Activated naive CD4-positive, alpha-beta T cell treated with Interleukin-2 at 50 U/mL for 16 hours (primary cell): ENCODE results near the gene TMPRSS6.

Experiments
- DNase-seq: peaks from one replicate; pipeline ENCODE4 v3.0.0-alpha.2; 2020

Gene TMPRSS6

GRCh38 chr22:37109242-37109917 is at the start of gene TMPRSS6:
Gene TMPRSS6, minus strand, starts transcription at chr22:37109713. Its CDS starts 6,296 bp downstream, at chr22:37103417.
- no peak for DNase-seq

- DNase-seq: no peak
Measured at GRCh38 chr22:37158963-37159290, 49.4 kb upstream of the TMPRSS6 start.

GRCh38 chr22:37157516-37158285 is 48.2 kb upstream of the TMPRSS6 start:
- DNase-seq: peak; percentile 19

- DNase-seq: no peak
Measured at GRCh38 chr22:37156686-37157435, 47.3 kb upstream of the TMPRSS6 start.

- no peak for DNase-seq
Measured at GRCh38 chr22:37155971-37156370, 46.5 kb upstream of the TMPRSS6 start.

- DNase-seq: no peak
Measured at GRCh38 chr22:37154925-37155712, 45.6 kb upstream of the TMPRSS6 start.

GRCh38 chr22:37153901-37154300 is 44.4 kb upstream of the TMPRSS6 start:
- DNase-seq: no peak

- no peak for DNase-seq
Measured at GRCh38 chr22:37151401-37151800, 41.9 kb upstream of the TMPRSS6 start.

- no peak for DNase-seq
Measured at GRCh38 chr22:37150701-37151100, 41.2 kb upstream of the TMPRSS6 start.

- peak; percentile 25 for DNase-seq
Measured at GRCh38 chr22:37148742-37149665, 39.5 kb upstream of the TMPRSS6 start.

GRCh38 chr22:37148031-37148651 is 38.6 kb upstream of the TMPRSS6 start:
- DNase-seq: peak; percentile 49

- DNase-seq: peak; percentile 45
Measured at GRCh38 chr22:37147186-37147990, 37.9 kb upstream of the TMPRSS6 start.

GRCh38 chr22:37146507-37147180 is 37.1 kb upstream of the TMPRSS6 start:
- peak; percentile 49 for DNase-seq

- no peak for DNase-seq
Measured at GRCh38 chr22:37146051-37146385, 36.5 kb upstream of the TMPRSS6 start.

- no peak for DNase-seq
Measured at GRCh38 chr22:37145180-37146050, 35.9 kb upstream of the TMPRSS6 start.

- DNase-seq: no peak
Measured at GRCh38 chr22:37144180-37144554, 34.7 kb upstream of the TMPRSS6 start.

- no peak for DNase-seq
Measured at GRCh38 chr22:37141971-37142370, 32.5 kb upstream of the TMPRSS6 start.

GRCh38 chr22:37141476-37141875 is 32.0 kb upstream of the TMPRSS6 start:
- DNase-seq: no peak
